GM19328 (cell line): ENCODE measurements around the gene ZNF474.

Experiments
- ATAC-seq: cut with Tn5 transposase; IDR thresholded peaks from one replicate; pipeline ENCODE4 v1.9.1; 2021; ENCODE audit warnings: mild to moderate bottlenecking, moderate library complexity; ENCODE audit not compliant: unreplicated experiment

ZNF474 gene

DNA sequence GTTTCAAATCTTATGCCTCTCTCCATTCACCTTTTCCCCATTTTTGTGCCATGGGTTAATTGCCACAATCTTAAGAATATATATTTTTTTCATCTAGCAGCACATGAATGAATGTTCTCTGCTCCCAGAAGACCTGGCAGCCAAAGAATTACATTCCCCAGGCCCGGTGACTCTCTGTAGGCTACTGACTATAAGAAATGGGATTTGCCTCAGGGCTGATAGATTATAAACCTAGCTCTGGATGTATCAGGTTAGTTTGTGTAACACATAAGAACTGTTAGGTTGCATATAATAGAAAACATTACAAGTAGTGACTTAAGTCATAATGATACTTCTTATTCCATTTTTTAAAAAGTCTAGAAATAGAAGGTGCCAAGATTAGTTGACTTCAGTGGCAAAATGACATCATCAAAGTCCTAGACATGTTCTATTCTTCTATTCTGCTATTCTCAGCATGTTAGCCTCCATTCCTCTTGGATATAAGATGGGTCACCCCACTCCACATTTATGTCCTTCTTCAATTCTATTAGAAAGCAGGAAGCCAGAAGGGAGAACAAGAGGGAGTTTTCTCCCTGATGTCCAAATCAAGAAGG lies 10.9 kb upstream of the ZNF474 start:
- ATAC-seq, result no peak

DNA sequence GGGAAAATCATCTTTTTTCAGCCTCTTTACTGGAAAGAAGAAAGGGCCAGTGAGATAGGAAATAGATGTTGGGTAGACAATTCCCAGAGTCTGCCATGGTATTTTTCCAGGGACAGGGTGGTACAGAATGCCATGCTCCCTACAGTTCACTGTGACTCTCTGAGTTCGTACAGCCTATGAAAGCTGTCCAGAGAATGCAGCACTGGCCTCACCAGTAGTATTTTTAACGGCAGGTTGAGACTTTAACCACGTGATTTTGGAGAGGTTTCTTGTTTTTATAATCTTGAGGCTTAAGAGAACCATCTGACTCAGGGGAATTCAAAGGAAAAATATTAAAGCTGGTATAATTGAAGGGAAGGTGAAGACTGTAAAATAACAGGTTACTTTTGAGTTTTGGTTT lies 10.1 kb upstream of the ZNF474 start:
- no peak for ATAC-seq

DNA sequence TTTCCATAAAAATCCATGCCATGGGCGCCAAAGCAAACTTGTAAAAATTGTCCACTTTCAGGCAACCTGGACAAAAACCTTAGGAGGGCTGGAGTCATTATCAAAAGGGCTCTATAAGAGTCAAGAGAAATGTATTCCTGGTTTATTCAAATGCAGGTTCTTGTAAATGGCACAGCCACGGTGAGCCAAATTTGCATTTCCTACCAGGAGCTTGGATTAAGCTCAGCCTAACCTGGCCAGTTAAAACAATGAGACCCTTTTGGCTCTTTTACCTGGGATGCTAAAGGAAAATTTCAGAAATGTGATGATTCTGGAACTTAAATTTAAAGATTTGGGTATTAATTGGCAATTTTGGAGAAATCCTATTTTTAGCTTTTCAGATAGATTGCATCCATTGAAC lies 8.9 kb upstream of the ZNF474 start:
- no peak for ATAC-seq

GRCh38 chr5:122120957-122121356 lies 8.4 kb upstream of the ZNF474 start:
- no peak for ATAC-seq

- no peak for ATAC-seq
Observed at GRCh38 chr5:122121479-122122465, 7.6 kb upstream of the ZNF474 start.

- ATAC-seq, result no peak
Observed at GRCh38 chr5:122124766-122125165, 4.6 kb upstream of the ZNF474 start.

DNA sequence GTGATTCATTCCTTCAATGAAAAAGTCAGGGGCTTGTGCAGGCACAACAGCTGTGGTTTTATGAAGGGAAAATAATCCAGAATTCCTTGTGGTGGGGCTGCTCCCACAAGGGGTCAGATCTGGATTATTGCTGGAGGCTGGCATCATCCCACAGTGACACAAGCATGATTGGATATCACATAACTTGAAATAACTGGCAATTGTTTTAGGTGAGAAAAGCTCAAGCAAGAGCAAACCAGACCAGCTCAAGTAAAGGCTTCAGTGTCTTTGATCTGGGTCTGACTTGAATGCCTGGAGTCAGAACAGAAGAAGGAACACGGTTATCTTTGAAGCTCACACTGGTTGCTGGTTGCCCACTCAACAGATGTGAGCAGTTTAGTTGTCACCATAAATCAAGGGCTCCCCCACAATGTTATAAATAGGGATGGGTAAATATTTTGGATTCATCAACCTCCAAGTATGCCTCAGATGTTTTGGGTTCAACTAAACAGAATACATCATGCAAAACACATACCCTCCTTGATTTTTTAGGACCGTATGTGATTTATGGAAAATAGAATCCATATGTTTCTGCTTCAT lies 3.1 kb upstream of the ZNF474 start:
- ATAC-seq, result no peak

DNA sequence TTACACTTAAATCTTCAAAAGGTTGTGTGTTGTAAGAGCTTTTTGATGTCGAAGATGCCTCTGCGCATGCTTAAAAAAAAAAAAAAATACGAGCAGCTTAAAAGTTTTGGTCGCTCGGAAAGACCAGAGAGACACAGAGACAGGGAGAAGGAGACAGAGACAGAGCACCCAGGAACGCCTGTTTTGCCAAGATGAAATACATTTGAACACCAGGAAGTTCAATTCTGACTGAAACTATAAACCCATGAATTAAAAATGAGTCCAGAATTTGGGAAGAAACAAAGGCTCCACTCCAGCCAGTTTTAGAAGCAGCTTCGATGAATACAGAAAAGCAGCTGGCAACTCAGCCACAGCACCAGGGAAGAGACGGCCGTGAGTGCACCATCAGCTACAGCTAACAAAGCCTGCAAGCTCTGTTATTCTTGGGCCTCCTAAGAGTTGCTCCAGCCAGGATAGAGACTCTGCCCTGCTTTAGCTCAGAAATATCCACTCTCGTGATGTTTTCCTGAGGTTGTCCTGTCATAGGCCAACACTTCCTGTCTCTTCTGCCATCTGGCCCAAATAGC lies 2.5 kb upstream of the ZNF474 start:
- ATAC-seq, result no peak

- ATAC-seq, result no peak
Observed at GRCh38 chr5:122130152-122130551, 806 bp downstream of the ZNF474 start.

DNA sequence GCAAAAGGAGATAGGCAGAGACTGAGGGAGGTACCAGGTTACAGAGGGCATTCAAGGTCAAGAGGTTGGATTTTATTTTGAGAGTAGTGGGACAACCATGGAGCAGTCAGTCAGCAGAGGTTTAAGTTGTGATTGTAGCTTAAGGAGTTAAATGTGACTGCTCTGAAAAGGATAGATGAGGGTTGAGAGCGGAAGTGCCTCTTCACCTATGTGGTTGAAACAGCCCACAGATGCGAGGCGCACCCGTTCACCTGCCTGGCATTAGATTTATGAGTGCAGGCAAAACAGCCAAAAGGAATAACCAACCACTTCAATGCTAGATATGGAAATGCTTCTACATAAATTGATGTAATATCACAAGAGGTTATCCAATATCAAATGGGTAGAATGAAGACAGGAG lies 8.4 kb downstream of the ZNF474 start:
- no peak for ATAC-seq

DNA sequence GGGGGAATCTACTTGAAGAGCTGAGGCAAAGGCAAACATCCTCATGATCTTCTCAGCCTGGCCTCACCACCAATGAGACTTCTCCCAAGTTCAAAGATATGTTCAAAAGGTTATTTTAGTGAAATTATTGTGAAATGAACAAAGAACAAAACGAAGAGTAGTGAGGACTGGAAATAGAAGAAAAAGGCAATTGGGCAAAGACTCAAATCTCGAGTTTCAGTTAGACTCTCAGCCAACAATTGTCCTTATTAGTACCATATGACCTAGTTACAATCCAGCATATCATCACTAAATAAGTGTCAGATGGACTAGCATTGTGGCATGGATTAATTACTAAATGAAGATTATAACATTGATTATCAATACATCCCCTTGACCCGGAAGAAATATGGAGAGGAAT lies 9.0 kb downstream of the ZNF474 start:
- no peak for ATAC-seq

- no peak for ATAC-seq
Observed at GRCh38 chr5:122140900-122141299, 11.6 kb downstream of the ZNF474 start.

- no peak for ATAC-seq
Observed at GRCh38 chr5:122141751-122142150, 12.4 kb downstream of the ZNF474 start.

GRCh38 chr5:122142480-122143164 lies 13.3 kb downstream of the ZNF474 start:
- ATAC-seq, result no peak

- ATAC-seq, result no peak
Observed at GRCh38 chr5:122144236-122144635, 14.9 kb downstream of the ZNF474 start.

DNA sequence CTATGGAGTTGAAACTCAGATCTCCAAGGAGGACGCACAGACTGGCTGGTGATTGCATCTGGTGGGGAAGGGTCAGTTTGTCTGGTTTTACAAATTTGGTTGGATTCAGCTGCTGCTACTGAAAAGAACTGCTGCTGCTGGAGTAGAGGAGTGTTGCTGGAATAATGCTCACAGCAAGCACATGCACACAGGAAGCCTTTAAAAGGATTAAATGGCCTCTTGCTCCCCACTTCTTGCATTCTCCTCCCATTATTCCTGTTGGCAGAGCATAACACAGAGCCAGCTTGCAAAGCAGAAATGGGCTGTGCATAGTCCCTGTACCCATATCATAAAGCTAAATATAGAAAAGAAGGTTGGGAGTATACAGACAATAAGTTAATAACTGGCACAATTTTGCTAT lies 16.6 kb downstream of the ZNF474 start:
- no peak for ATAC-seq

DNA sequence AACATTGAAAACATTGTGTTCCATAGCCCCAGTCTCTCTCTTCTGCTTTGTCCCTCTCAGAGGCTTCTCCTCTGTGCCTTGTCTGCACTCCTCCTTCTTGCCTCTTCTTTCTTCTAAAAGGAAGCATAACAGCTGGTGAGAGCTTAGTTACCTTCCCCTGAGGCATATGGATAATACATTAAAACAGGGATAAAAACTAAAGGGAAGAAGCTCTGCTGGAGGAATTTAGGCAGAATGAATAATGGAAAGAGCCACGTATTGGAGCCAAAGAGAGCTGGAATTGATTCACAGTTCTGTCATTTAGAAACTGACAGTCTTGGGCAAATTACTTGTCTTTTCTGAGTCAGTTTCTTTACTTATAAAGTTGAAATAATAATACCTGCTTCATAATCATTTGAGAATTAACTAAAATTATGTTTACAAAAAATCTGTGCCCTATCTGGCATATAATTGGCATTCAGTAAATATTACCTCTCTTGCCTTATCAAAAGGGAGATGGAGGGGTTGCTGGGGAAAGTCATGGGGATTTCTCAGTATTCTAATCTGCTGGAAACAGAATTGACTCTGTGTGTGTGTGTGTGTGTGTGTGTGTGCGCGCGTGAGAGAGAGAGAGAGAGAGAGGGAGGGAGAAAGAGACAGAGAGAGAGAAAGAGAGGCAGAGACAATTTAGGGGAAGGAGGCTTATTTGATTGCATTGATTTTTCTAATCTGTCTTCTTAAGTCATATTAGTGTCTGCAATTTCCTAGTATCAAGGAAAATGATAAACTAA lies 20.2 kb downstream of the ZNF474 start:
- no peak for ATAC-seq

- no peak for ATAC-seq
Observed at GRCh38 chr5:122150215-122150614, 20.9 kb downstream of the ZNF474 start.

- ATAC-seq, result no peak
Observed at GRCh38 chr5:122151640-122152039, 22.3 kb downstream of the ZNF474 start.

- no peak for ATAC-seq
Observed at GRCh38 chr5:122152266-122152900, 23.0 kb downstream of the ZNF474 start.
